GM18873 (cell line): Measurements from ENCODE around the gene PSORS1C2.
A peak's percentile ranks its signal among the peaks of the same experiment; 100 is the strongest.
"Not testable (repeated sequence)": the region's sequence is repeated elsewhere in the genome, so short reads cannot be mapped to it uniquely, and the experiment has no call there.

Experiments used
- ATAC-seq: cut with Tn5 transposase; IDR thresholded peaks from one replicate; pipeline ENCODE4 v1.9.1; 2021; ENCODE audit warnings: mild to moderate bottlenecking, moderate library complexity, moderate number of reproducible peaks; ENCODE audit not compliant: unreplicated experiment, low FRiP score

PSORS1C2 gene

DNA sequence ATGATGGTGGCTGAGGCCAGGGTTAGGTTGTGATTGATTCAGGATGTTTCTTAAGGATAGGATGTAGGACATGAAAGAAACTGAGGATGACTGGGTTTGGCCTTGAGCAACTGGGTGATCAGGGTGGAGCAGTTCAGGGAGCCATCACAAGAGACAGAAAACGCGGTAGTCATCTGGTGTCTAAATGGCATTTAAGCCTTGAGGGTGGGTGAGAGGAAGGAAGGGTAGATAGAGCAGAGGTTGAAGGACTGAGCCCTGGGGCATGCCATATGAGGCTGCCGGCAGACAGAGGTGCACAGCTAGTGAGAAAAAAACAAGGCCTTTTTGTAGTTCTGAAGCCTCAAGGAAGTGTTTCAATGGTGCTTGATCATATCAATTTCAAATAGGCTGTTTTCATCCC, 29.7 kb upstream of the PSORS1C2 start:
- no peak for ATAC-seq

DNA sequence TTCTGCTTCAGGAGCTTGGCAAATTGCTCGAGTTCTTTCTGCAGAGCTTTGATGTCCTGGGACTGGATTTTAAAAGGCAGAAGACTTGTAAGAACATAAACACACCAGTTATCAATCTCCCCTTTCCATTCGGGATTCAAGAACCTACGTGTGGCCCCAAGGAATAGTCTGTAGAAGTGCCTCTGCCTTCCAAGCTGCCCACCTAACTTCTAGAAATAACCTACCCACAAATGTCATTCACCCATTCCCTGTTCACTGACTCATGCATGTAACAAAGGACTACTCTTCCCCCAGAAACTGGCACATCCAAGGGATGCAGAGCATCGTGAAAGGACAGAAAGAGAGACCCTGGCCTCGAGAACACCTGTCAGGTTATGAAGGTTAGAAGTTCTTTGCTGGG, 27.1 kb upstream of the PSORS1C2 start:
- no peak for ATAC-seq

DNA sequence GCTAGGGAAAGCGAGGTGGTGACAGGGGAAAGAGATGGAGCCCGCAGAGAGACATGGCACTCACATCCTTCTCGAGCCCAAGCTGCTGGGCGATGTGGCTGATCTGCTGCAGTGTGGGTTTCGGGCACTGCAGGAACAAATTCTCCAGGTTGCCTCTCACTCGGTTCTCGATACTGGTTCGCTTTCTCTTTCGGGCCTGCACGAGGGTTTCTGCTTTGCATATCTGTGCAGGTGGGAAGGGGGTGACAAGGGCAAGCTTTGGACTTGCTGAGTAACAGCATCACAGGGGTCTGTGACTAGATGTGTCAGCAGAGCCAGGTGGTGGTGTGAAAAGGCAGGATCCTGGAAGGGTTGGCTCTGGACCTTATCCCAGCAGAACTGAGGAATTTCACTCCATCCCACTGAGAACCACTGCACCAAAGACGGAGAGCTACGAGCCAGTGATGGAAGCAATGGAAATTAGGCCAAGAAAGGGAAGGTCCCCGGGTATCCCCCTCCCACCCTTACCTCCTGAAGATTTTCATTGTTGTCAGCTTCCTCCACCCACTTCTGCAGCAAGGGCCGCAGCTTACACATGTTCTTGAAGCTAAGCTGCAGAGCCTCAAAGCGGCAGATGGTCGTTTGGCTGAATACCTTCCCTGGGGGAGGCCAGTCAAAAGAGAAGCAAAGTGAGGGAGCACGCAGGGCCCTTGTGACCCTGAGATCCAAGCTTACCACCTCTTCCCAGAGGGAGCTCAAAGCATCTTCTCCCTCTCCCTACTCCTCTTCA, 26.4 kb upstream of the PSORS1C2 start:
- peak; percentile 51 for ATAC-seq

DNA sequence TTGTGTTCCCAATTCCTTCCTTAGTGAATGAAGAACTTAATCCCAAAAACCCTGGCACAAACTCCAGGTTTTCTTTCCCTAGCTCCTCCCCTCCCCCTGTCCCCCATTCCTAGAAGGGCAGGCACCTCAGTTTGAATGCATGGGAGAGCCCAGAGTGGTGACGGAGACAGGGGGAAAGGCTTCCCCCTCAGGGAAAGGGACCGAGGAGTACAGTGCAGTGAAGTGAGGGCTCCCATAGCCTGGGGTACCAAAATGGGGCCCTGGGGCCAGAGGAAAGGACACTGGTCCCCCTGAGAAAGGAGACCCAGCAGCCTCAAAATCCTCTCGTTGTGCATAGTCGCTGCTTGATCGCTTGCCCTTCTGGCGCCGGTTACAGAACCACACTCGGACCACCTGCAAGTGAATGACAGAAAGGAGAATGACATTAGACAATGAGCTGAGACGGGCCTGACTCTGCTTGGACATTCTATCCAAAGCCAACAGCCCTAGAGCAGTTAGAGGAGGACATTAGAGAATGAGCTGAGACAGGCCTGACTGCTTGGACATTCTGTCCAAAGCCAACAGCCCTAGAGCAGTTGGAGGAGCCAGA, 25.7 kb upstream of the PSORS1C2 start:
- ATAC-seq, result not testable (repeated sequence)

DNA sequence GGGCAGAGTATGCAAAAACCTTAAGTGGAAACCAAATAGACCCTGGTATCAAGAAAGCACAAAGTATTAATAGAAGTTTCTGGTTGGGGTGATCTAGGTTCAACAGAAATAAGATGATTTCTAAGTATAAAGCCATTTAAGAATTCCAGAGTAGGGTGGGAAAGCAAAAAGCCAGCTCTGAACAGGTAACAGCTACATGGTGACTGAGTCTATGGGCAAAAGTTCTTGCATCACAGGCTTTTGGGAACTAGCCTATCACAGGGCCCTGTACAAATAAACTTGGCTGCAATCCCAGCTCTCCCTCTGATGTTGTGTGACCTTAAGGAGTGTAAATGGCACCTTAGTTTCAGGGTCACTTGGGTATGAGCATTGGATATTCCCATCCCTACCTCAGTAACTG, 25.1 kb upstream of the PSORS1C2 start:
- no peak for ATAC-seq

DNA sequence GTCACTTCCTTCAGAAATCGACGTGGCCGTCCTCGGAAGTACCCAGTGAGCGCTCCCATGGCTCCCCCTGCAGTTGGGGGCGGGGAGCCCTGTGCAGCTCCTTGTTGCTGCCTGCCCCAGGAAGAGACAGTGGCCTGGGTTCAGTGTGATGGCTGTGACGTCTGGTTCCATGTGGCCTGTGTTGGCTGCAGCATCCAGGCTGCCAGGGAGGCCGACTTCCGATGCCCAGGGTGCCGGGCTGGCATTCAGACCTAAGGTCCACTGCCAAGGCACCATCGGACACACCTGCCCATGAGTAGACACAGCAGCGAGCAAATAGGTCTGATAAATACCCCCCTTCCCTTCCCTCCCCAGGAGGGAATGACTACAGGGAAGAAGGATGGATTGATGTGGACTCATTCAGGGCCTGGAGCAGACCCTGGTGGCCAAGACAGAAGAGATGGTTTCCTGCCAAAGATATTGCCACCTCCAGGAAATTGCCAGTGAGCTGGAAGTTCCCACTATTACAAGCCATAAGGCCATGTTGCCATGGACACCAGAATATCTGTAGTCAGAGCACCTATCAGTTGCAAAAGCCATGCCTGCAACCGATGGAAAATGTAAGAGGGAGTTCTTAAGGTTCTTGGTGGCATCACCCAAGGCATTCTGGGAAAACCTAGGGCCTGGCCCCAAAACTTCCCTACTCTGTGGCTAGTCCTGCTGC, 23.7 kb upstream of the PSORS1C2 start:
- ATAC-seq, result no peak

DNA sequence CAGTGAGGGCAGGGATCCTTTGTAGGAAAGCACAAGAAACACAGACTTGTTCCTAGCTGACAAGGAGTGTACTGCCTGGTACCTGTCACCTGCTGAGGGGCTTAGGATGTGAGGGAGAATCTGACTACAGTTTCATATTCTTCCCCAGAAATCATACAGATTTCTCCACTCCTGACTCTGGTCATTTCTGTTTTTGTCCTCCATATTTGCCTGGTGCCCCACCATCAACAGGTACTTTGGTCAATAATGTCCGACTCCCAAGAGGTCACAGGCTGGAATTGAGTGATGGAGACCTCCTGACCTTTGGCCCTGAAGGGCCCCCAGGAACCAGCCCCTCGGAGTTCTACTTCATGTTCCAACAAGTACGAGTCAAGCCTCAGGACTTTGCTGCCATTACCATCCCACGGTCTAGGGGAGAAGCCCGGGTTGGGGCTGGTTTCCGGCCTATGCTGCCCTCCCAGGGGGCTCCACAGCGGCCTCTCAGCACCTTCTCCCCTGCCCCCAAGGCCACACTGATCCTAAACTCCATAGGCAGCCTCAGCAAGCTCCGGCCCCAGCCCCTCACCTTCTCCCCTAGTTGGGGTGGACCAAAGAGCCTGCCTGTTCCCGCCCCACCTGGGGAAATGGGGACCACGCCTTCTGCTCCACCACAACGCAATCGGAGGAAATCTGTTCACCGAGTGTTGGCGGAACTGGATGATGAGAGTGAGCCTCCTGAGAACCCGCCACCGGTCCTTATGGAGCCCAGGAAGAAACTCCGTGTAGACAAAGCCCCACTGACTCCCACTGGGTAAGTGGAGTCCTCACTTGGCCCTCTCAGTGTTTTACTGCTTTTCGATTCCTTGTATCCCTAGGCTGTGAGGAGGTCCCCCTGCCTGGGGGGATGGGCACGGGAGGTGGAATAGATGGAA, 22.6 kb upstream of the PSORS1C2 start:
- no peak for ATAC-seq

DNA sequence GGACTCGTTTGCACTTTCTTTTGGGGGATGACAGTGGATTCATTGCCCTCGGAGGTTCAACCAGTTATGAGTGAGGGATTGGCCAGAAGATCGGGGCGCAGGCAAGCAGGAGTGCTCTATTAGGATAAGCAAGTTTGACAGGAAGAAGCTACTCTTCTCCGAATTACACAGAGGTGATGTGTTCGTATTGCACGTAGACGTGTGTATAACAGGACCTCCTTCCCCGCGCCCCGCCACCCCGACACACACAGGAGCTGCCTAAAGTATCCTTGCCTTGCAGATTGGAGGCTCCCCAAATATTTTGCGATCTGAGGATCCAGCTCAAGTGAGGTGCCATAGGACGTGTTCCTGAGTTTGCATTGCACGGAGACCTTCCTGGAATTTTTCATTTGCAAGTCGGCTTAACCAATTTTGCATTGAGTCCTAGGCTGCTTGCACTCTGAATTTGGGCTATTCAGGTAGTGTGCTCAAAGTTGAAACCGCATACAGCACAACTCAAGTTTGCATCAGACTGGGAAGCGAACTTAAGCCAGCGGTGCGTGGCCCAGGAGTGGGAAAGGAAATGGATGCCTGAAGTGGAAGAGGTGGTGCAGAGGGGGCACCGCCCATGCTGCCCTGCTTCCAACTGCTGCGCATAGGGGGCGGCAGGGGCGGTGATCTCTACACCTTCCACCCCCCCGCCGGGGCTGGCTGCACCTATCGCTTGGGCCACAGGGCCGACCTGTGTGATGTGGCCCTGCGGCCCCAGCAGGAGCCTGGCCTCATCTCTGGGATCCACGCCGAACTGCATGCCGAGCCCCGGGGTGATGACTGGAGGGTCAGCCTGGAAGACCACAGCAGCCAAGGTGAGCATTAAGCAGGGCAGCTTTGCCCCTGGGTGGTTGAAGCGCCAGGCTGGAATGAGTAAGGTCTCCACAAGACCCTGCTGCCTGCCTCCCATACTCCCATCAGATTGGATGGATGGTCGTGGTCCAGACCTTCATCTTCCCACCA, 20.3 kb upstream of the PSORS1C2 start:
- ATAC-seq, result no peak

DNA sequence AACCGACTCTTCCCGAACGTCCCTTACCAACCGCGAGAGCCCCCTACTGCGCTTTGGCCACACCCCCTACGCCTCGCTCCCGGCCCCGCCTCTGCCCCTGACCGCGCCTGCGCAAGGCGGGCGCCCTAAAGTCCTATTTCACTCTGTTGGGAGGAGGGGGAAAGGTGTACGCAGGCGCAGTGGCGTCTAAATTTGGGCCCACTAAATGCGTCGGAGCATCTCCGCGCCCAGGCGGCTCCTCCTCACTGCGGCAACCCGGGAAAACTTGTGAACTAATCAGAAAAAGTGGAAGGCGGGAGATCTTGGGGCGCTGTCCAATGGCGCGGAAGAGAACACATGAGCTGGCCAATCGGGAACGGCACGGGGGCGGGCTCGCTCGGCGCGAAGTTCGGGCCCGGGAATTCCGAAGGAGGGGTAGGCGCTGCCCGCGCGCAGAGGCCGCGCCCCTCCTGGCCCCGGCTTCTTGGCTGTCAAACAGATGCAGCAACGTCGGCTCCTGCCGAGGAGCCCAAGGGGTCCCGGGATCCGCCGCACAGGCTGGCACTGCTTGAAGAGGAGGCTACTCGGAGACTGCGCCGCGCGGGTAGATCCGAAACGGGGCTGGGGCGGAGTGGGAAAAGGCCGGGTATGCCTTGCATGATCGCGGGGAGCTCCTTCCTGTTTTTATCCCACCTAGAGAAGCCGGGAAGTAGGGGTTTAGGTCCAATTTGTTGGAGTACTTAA, 19.4 kb upstream of the PSORS1C2 start, which contains the start of gene TCF19:
TSS of gene TCF19 (plus strand) at position 450 of the 723 bp plus-strand sequence. CDS start 881 bp downstream, outside the sequence.
- peak; percentile 82 for ATAC-seq

DNA sequence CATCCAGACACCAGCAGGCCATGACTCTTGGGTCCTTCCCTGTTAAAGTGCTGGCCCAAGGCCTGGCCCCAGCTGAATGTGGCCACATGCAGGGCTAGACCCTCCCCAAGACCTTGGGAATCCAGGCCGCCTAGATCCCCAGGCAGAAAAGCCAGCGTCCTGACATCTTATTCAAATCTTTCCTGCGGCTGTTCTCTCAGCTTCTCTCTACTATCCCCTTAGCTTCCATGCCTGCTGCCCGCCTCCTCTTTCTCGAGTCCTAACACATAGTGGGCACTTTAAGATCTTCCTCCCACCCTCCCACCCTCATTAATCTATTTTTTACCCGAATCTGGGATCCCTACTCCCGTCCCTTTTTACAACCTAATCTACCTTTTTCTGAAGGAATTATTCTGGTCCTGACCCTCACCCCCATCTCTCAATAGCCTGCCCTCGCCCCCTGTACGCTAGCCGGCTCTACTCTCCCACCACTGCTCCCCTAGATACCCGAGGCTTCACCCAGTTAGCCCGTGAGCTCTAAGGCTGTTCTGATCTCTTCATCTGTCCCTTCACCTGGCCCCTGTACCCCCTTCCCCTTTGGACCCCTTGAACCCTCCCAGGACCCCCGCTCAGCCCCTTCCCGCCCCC, 18.8 kb upstream of the PSORS1C2 start, which contains the start of gene CCHCR1:
TSS of gene CCHCR1 (minus strand) at position 290 of the 627 bp plus-strand sequence. CDS start at position 88, 202 bp downstream.
- ATAC-seq, result no peak

DNA sequence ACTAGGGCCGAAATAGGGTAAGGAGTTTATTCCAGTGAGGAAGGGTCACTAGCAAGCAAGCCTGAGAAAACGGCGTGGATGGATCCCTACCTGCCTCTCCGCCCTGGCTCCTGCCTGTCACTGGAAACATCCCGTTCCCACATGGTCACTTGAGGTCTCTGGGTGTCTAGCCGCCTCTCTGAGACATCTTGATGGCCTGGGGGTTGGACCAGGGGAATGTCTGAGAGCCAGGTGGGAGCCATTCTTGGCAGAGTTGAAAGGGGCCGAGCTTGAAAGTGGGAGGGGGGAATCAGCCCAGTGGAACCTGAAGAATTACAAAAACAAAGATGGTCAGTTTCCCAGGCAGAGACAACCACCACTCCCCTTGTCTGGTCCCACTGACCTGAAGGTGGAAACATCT, 17.8 kb upstream of the PSORS1C2 start:
- no peak for ATAC-seq

DNA sequence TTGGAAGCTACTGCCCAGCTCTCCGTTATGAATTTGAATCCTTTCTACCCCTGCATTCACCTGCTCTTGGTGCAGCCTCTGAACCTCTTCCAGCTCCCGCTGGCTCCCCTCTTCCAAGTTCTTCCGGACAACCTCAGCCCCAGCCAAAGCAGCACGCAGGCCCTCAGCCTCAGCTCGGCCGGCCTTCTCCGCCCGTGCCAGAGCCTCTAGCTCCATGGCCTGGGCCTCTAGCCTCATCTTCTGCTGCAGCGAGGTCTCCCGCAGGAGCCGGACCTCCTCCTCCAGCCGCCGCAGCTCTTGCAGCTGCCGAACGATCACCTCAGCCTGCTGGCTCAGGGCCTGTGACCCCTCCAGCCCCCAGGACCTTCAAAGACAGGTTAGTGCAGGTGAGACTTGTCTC, 15.6 kb upstream of the PSORS1C2 start:
- ATAC-seq, result no peak

DNA sequence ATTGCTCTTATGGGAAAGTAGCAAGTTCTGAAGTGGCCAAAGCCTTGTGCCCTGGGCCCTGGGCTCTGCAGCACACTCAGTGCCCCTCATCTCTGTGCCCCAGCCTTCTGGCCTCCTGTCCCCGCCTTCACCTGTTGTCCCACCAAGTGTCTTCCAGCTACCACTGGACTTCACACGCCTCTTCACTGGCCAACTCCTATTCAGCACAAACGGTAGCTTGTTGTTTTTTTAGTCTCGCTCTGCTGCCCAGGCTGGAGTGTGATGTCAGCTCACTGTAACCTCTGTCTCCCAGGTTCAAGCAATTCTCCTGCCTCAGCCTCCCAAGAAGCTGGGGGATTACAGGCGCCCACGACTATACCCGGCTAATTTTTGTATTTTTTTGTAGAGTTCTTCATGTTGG, 13.9 kb upstream of the PSORS1C2 start:
- ATAC-seq, result no peak

DNA sequence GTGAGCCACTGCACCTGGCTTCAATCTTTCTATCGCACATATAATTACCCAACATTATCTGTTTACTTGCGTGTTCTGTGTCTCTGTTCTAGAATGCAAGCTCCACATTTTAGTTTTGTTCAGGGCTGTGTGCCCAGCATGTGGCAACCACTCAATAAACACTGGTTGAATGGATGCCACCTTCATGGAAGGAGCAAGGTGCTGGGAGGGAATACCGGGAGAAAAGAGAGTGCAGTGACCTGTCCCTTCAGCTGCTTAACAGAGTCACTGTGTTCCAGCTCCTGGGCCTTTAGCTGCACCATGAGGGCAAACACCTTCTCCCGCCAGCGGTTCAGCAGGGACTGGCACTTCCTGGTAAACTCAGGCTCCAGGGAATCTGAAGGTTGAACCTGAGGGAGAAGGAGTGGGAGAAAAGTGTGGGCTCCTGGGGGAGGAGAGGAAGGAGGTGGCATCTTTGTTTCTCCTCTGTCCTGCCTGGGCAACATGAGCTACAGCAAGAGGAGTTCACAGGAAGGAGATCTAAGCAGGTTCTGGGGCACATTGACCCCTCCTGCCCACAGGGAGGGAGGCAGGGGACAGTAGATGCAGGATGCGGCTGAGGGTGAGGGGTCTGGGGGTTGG, 11.1 kb upstream of the PSORS1C2 start:
- no peak for ATAC-seq

DNA sequence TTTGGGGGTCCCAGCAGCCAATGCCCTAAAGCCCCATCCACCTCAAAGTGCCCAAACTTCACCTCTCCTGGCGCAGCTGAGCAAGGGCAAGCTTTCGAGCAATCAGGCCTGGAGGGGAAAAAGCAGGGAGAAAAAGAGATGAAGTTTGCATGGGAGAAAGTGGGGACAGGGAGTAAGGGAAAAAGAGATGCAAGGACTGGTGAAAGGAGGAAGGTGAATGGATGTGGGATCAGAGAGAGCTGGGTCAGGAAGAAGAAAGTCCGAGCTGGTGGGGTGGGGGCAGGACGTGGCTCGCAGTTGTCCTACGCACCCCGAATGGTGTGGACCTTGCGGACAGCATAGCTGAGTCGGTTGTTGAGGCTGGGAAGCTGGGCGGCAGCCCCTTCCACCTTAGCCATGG, 6.5 kb upstream of the PSORS1C2 start:
- no peak for ATAC-seq

DNA sequence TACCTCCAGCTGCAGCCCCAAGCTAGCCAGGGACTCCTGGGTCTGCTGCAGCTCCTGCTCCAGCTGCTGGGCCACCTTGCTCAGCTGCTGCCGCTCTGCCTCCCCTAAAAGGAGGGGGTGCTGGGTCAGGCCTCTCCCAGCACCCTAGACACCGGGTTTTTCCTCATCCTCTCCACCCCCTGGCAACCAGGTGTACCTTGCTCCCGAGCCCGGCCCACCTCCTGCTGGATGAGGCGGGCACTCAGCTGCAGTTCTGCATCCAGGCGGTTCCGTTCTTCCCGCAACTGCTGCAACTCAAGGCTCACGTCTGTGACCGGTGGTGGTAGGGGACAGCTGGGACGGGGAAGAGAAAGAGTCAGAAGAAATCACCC, 6.1 kb upstream of the PSORS1C2 start:
- no peak for ATAC-seq

DNA sequence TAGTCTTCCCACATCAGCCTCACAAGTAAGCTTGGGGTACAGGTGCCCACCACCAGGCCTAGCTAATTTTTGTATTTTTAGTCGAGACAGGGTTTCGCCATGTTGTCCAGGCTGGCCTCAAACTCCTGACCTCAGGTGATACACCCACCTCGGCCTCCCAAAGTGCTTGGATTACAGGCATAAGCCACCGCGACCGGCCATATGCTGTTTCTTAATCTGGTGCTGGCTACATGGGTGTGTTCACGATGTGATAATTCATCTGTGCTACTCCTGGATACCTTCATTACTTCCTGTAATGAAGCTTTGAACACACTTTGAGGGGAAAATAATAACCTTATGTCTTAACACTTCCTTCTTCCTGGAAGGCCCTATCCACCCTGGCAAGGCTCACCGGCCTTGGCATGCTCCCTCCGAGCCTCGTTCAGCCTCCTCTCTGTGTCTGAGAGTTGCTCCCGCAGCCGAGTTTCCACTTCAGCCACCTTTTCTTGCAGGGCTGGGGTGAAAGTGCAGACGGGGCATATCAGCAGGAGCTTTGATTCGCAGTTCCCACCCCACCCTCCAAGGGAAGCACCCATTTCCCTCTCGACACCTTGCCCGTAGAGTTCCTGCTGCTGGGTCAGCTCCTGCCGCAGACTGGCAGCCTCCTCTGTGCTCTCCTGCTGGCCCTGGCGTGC, 5.6 kb upstream of the PSORS1C2 start:
- no peak for ATAC-seq
